OCI-LY7 (cell line): Measurements from ENCODE around the gene LTBP4. TPM values are rescaled to one million over a fixed set of nuclear protein-coding genes. Genes with fewer than 3 reads are reported as not detected.

Source experiments
- BruUV-seq: library from RNA; stranded (reverse); fragments of 400-500 nt; replicated peaks from 2 replicates; lab custom pipeline; 2021; lab: Mats Ljungman, UMichigan
- CTCF ChIA-PET: fragments of 300-600 bp; sonication (Branson Sonifier 250); formaldehyde crosslinking; loops from one replicate; lab custom pipeline; 2022; ENCODE audit warnings: antibody characterized with exemption; ENCODE audit not compliant: unreplicated experiment; lab: Charles Lee
- POLR2A ChIA-PET: fragments of 300-600 bp; sonication (Branson Sonifier 250); formaldehyde crosslinking; loops from one replicate; lab custom pipeline; 2022; ENCODE audit warnings: antibody characterized with exemption; lab: Charles Lee
- DNase-seq: peaks from one replicate; pipeline ENCODE4 v3.0.0-alpha.2; 2015; ENCODE audit warnings: low spot score
- H2AFZ ChIP-seq: fragments of 200-600 bp; sonication (generic), shearing (Covaris generic); 2 replicates; pipeline ENCODE4 v1.6.1; 2014; ENCODE audit warnings: mild to moderate bottlenecking, antibody characterized with exemption, low read length, moderate library complexity
- H3K27ac ChIP-seq: fragments of 200-600 bp; sonication (generic); 2 replicates; pipeline ENCODE4 v1.5.1; 2014; ENCODE audit warnings: mixed run types, low read depth, mild to moderate bottlenecking, moderate library complexity, low read length, inconsistent platforms; ENCODE audit not compliant: poor library complexity, severe bottlenecking
- H3K36me3 ChIP-seq: fragments of 200-600 bp; sonication (generic); 2 replicates; pipeline ENCODE4 v1.6.1; 2014; ENCODE audit warnings: mild to moderate bottlenecking, antibody characterized with exemption, low read length, moderate library complexity, mixed read lengths; ENCODE audit not compliant: insufficient read depth
- H3K4me1 ChIP-seq: fragments of 200-600 bp; sonication (generic); 2 replicates; pipeline ENCODE4 v1.5.1; 2014; ENCODE audit warnings: mild to moderate bottlenecking, low read length; ENCODE audit not compliant: insufficient read depth, poor library complexity, severe bottlenecking
- H3K4me2 ChIP-seq: fragments of 200-600 bp; sonication (generic); 2 replicates; pipeline ENCODE4 v1.6.1; 2014; ENCODE audit warnings: mild to moderate bottlenecking, low read length
- H3K4me3 ChIP-seq: fragments of 200-600 bp; sonication (generic); 2 replicates; pipeline ENCODE4 v1.5.1; 2014; ENCODE audit warnings: mild to moderate bottlenecking, low read depth, low read length; ENCODE audit not compliant: poor library complexity, severe bottlenecking
- H3K79me2 ChIP-seq: fragments of 200-600 bp; sonication (generic); 2 replicates; pipeline ENCODE4 v1.6.1; 2016; ENCODE audit warnings: low read depth, mild to moderate bottlenecking, low read length, moderate library complexity, mixed read lengths; ENCODE audit not compliant: insufficient read depth
- H3K9me2 ChIP-seq: fragments of 200-600 bp; sonication (generic); 2 replicates; pipeline ENCODE4 v1.6.1; 2016; ENCODE audit warnings: mild to moderate bottlenecking, low read length, mixed read lengths; ENCODE audit not compliant: insufficient read depth
- H3K9me3 ChIP-seq: fragments of 200-600 bp; sonication (generic); 2 replicates; pipeline ENCODE4 v1.6.1; 2014; ENCODE audit warnings: mild to moderate bottlenecking, mixed run types, low read length, mixed read lengths
- H4K20me1 ChIP-seq: fragments of 200-600 bp; sonication (generic); 2 replicates; pipeline ENCODE4 v1.6.1; 2014; ENCODE audit warnings: mild to moderate bottlenecking, antibody characterized with exemption, low read length, moderate library complexity, mixed read lengths; ENCODE audit not compliant: insufficient read depth
- CTCF ChIP-seq: fragments of 200-600 bp; sonication (generic); conservative IDR thresholded peaks from 2 replicates; pipeline ENCODE4 v1.5.1; 2014; ENCODE audit warnings: mild to moderate bottlenecking, antibody characterized with exemption, low read length, moderate library complexity, mixed read lengths
- EZH2phosphoT487 ChIP-seq: fragments of 200-600 bp; sonication (generic); IDR thresholded peaks from 2 replicates; pipeline ENCODE4 v1.6.1; 2018; ENCODE audit warnings: low read depth, borderline replicate concordance, mild to moderate bottlenecking, mixed run types, antibody characterized with exemption, low read length, moderate library complexity, mixed read lengths
- intact Hi-C: fragments of 100-400 bp; cut with micrococcal nuclease; formaldehyde crosslinking; loops from one replicate; pipeline ENCODE4 v1.10.0; 2022; ENCODE audit not compliant: unreplicated experiment
- total RNA-seq, 2 experiments: library from RNA; depleted of rRNA in 1 of 2; stranded (reverse); fragments of >200 nt in 1 of 2; shearing (Covaris generic) in 1 of 2; gene quantifications; 2 replicates each; pipeline ENCODE4 v1.2.3, GENCODE V29; 2014 to 2022

LTBP4 gene
- total RNA-seq, 2 experiments from 2014 or later, result 44.5 to 108 TPM

DNA sequence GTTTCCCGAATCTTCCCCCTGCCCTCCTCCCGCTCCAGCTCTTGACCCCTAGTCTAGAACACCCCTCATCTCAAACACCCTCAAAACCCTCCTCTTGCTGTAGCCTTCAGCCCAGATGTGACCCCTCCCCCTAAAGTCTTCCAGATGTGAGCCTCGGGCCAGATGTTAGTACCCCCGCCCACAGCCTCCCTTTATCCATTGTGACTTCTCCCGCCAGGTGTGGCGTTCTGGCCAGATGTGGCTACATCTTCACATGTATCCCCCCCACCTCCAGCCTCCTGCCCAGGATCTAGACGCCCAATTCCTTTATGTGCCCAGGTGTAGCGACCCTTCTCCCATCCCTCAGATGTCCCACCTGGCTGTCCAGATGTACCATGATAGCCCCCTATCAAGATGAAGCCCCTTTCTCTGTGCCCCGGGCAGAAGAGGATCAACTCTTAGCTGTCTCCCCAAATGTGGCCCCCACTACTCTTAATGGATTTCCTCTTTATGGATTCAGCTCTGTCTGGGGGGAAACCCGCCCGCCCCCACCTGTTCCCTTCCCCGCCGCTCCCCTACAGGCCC, 517 bp upstream of the LTBP4 start:
- Histone ChIP-seq H3K9me3 (no peaks in the 10 kb centered on the region), H3K27ac (no peak overlapping the region)
- intact Hi-C loops, result loop anchor here (10.0 kb wide), 2 partner anchors 174 to 316 kb away; partner anchors contain the start of genes AKT2, MIA and RAB4B

GRCh38 chr19:40603071-40603388, 1.9 kb downstream of the LTBP4 start:
- POLR2A ChIA-PET, result interaction anchor here (0.5 kb wide), 1 partner anchor 13 kb away, joined by 3 read pairs; no protein-coding TSS in a partner anchor
- H3K4me2 ChIP-seq, result peak overlapping the region; percentile 97
- intact Hi-C loops, result loop anchor here (10.0 kb wide), 2 partner anchors 172 to 318 kb away; partner anchors contain the start of genes AKT2, MIA and RAB4B
- no peak for TF ChIP-seq EZH2phosphoT487
- TF ChIP-seq CTCF, result no peak
- DNase-seq, result no peak
- H3K36me3 ChIP-seq, result no peaks in the 10 kb centered on the region
- peak overlapping the region; percentile 66 for H3K4me3 ChIP-seq
- no peaks in the 10 kb centered on the region for H3K79me2 ChIP-seq
- H3K4me1 ChIP-seq, result peaks cover 68% of the 10 kb centered on the region
- CTCF ChIA-PET, result interaction anchor here (0.6 to 1.8 kb wide), 2 partner anchors 9 to 71 kb away, joined by 5 to 7 read pairs; no protein-coding TSS in a partner anchor
- BruUV-seq, result no TSS peak
- H3K27ac ChIP-seq, result no peak overlapping the region
- no peaks in the 10 kb centered on the region for H4K20me1 ChIP-seq
- no peaks in the 10 kb centered on the region for H3K9me2 ChIP-seq
- H3K9me3 ChIP-seq, result no peaks in the 10 kb centered on the region
- H2AFZ ChIP-seq, result no peak overlapping the region; the same call in 1 of the 2 replicates

More for the DNA sequence above, 517 bp upstream of the LTBP4 start:
- peak; percentile 30; the same call in 1 of the 2 replicates for TF ChIP-seq CTCF
- TF ChIP-seq EZH2phosphoT487, result no peak; the same call in 1 of the 2 replicates
- no peaks in the 10 kb centered on the region for H3K9me2 ChIP-seq
- H3K4me1 ChIP-seq, result peaks cover 60% of the 10 kb centered on the region
- no peaks in the 10 kb centered on the region for H3K36me3 ChIP-seq
- no peaks in the 10 kb centered on the region for H3K79me2 ChIP-seq
- no peak for DNase-seq
- ChIA-PET POLR2A (no interaction called here), CTCF (interaction anchor here (0.6 kb wide), 2 partner anchors 9 to 190 kb away, joined by 3 to 4 read pairs; no protein-coding TSS in a partner anchor)
- H3K4me2 ChIP-seq, result peak overlapping the region; percentile 68; the same call in 1 of the 2 replicates
- H2AFZ ChIP-seq, result no peak overlapping the region
- no peak overlapping the region for H3K4me3 ChIP-seq
- H4K20me1 ChIP-seq, result no peaks in the 10 kb centered on the region
- no TSS peak for BruUV-seq
